Heart left ventricle (tissue), 13 donors: Measurements from ENCODE around the gene IL22.

ENCODE experiments used
- POLR2A ChIP-seq, 2 donors: fragments of 450-650 bp; IDR thresholded peaks; one replicate each; pipeline ENCODE4 v1.6.1; 2017; ENCODE audit warnings: antibody characterized with exemption in 2 of 2, mild to moderate bottlenecking in 2 of 2, moderate library complexity in 2 of 2
- TF ChIP-seq, protein P1 (sequence below), 12 donors: fragments of 200-600 bp; sonication (generic) in 4 of 12; IDR thresholded peaks; one replicate each; pipeline versions ENCODE4 v1.5.0 to v1.8.0; 2018 to 2022; ENCODE audit warnings: antibody characterized with exemption in 12 of 12, mild to moderate bottlenecking in 5 of 12
- donor health status: ischemic (EF 13 %, LVEDD 7.1; RV severe dilation, severe dysfunction).
- donor health status: DM: no; HTN: yes; CAD: no.
- donor health status: DM: no; HTN: no; CAD: no.
- donor health status: ischemic (EF 25% LVEDD 6.9; RV normal size, moderate dysfunction).
- donor health status: ischemic (EF 25% LVEDD 5.7; RV mildly dilated, moderate dysfunction).
- donor health status: ischemic (EF 35%, LVEDD 5.7; RV mildly dilated, moderate dysfunction).
- donor health status: nonischemic (EF 11% LVEDD 7.7; RV severe dilation, severe dysfunction).
- donor health status: DM: yes; HTN: yes; CAD: no.
- donor health status: PGD.
- donor health status: ischemic (EF 29% LVEDD 5.4; RV normal size, mild dysfunction).
- donor health status: nonischemic (EF 23%, LVEDD 6.1; RV moderate dilation, normal function).

DNA sequence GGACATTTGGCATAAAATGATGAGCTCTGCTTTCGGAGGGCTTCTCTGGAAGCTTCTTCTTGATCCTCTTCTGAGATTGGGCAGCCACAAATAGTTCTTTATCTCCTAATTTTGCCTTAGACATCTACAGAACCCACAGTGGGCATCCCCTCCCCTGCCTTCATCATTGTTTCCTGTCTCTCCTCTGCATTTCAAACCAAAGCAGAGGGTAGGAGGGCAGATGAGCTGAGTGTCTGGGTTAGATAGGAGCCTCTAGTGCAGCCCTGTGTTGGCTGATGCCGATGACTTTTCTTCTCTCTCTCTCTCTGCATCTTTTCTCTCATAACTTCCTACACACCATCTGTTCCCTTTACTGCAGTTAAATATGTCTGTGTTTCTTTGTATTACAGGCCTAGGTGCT is 19.3 kb downstream of the IL22 start:
- TF ChIP-seq, protein P1, sequence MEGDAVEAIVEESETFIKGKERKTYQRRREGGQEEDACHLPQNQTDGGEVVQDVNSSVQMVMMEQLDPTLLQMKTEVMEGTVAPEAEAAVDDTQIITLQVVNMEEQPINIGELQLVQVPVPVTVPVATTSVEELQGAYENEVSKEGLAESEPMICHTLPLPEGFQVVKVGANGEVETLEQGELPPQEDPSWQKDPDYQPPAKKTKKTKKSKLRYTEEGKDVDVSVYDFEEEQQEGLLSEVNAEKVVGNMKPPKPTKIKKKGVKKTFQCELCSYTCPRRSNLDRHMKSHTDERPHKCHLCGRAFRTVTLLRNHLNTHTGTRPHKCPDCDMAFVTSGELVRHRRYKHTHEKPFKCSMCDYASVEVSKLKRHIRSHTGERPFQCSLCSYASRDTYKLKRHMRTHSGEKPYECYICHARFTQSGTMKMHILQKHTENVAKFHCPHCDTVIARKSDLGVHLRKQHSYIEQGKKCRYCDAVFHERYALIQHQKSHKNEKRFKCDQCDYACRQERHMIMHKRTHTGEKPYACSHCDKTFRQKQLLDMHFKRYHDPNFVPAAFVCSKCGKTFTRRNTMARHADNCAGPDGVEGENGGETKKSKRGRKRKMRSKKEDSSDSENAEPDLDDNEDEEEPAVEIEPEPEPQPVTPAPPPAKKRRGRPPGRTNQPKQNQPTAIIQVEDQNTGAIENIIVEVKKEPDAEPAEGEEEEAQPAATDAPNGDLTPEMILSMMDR (IDR thresholded peaks at IDR 0.05), result no peak
- no peak for TF ChIP-seq POLR2A (IDR thresholded peaks at IDR 0.05)
